ENCODE data around the gene CYP4F2. TPM values are rescaled to one million over a fixed set of nuclear protein-coding genes. Genes with fewer than 3 reads are reported as not detected.
"Not testable (repeated sequence)": the region's sequence is repeated elsewhere in the genome, so short reads cannot be mapped to it uniquely, and the experiment has no call there.

CYP4F2 gene
- total and polyA plus RNA-seq, 4 donors = 7.7 to 186 (median 85.2) TPM

DNA sequence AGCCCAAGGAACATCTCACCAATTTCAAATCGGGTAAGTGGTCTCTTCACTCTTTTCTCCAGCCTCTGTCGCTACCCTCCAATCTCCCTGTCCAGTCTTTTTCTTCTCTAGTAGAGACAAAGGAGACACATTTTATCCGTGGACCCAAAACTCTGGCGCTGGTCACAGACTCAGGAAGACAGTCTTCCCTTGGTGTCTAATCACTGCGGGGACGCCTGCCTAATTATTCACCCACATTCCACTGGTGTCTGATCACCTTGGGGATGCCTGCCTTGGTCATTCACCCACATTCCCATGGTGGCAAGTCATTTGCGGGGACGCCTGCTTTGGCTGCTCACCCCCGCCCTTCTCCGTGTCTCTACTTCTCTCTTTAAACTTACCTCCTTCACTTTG lies 68.6 kb downstream of the CYP4F2 start:
- Histone ChIP-seq H3K9me3 (ENCODE audit: control insufficient read depth in 4 of 4, low read length in 3 of 4) (no peaks in the 10 kb centered on the region), H3K27ac (ENCODE audit: low read depth in 1 of 2, low read length in 2 of 2) (no peak overlapping the region), H3K9ac (ENCODE audit: low read depth in 1 of 2, low read length in 2 of 2) (no peak overlapping the region), H3K4me3 (ENCODE audit: low read depth in 1 of 3, low read length in 3 of 3) (no peak overlapping the region), H3K36me3 (ENCODE audit: control insufficient read depth in 4 of 4, insufficient read depth in 3 of 4, low read depth in 1 of 4, low read length in 3 of 4) (no peaks in the 10 kb centered on the region), H3K4me1 (ENCODE audit: control insufficient read depth in 4 of 4, insufficient read depth in 4 of 4, low read length in 3 of 4) (no peaks in the 10 kb centered on the region), H3K27me3 (ENCODE audit: control insufficient read depth in 4 of 4, insufficient read depth in 4 of 4, low read length in 3 of 4) (no peaks in the 10 kb centered on the region)
- no peak for DNase-seq (ENCODE audit: low spot score)
- no peak for TF ChIP-seq HNF4G (IDR thresholded peaks at IDR 0.05)
- TF ChIP-seq, protein P1, sequence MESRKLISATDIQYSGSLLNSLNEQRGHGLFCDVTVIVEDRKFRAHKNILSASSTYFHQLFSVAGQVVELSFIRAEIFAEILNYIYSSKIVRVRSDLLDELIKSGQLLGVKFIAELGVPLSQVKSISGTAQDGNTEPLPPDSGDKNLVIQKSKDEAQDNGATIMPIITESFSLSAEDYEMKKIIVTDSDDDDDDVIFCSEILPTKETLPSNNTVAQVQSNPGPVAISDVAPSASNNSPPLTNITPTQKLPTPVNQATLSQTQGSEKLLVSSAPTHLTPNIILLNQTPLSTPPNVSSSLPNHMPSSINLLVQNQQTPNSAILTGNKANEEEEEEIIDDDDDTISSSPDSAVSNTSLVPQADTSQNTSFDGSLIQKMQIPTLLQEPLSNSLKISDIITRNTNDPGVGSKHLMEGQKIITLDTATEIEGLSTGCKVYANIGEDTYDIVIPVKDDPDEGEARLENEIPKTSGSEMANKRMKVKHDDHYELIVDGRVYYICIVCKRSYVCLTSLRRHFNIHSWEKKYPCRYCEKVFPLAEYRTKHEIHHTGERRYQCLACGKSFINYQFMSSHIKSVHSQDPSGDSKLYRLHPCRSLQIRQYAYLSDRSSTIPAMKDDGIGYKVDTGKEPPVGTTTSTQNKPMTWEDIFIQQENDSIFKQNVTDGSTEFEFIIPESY (IDR thresholded peaks at IDR 0.05) = no peak
- no peak for TF ChIP-seq RXRA (IDR thresholded peaks at IDR 0.05)
- no peak for TF ChIP-seq YY1 (IDR thresholded peaks at IDR 0.05)
- TF ChIP-seq, protein P2, sequence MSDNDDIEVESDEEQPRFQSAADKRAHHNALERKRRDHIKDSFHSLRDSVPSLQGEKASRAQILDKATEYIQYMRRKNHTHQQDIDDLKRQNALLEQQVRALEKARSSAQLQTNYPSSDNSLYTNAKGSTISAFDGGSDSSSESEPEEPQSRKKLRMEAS (IDR thresholded peaks at IDR 0.05) = no peak
- no peak for TF ChIP-seq RAD21 (IDR thresholded peaks at IDR 0.05)
- TF ChIP-seq NR2F2 (IDR thresholded peaks at IDR 0.05) = no peak
- TF ChIP-seq JUND (IDR thresholded peaks at IDR 0.05) = no peak
- no peak for TF ChIP-seq SP1 (IDR thresholded peaks at IDR 0.05)
- no peak for TF ChIP-seq FOXA2 (IDR thresholded peaks at IDR 0.05)
- TF ChIP-seq, protein P3, sequence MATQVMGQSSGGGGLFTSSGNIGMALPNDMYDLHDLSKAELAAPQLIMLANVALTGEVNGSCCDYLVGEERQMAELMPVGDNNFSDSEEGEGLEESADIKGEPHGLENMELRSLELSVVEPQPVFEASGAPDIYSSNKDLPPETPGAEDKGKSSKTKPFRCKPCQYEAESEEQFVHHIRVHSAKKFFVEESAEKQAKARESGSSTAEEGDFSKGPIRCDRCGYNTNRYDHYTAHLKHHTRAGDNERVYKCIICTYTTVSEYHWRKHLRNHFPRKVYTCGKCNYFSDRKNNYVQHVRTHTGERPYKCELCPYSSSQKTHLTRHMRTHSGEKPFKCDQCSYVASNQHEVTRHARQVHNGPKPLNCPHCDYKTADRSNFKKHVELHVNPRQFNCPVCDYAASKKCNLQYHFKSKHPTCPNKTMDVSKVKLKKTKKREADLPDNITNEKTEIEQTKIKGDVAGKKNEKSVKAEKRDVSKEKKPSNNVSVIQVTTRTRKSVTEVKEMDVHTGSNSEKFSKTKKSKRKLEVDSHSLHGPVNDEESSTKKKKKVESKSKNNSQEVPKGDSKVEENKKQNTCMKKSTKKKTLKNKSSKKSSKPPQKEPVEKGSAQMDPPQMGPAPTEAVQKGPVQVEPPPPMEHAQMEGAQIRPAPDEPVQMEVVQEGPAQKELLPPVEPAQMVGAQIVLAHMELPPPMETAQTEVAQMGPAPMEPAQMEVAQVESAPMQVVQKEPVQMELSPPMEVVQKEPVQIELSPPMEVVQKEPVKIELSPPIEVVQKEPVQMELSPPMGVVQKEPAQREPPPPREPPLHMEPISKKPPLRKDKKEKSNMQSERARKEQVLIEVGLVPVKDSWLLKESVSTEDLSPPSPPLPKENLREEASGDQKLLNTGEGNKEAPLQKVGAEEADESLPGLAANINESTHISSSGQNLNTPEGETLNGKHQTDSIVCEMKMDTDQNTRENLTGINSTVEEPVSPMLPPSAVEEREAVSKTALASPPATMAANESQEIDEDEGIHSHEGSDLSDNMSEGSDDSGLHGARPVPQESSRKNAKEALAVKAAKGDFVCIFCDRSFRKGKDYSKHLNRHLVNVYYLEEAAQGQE (IDR thresholded peaks at IDR 0.05) = no peak
- TF ChIP-seq, protein P4, sequence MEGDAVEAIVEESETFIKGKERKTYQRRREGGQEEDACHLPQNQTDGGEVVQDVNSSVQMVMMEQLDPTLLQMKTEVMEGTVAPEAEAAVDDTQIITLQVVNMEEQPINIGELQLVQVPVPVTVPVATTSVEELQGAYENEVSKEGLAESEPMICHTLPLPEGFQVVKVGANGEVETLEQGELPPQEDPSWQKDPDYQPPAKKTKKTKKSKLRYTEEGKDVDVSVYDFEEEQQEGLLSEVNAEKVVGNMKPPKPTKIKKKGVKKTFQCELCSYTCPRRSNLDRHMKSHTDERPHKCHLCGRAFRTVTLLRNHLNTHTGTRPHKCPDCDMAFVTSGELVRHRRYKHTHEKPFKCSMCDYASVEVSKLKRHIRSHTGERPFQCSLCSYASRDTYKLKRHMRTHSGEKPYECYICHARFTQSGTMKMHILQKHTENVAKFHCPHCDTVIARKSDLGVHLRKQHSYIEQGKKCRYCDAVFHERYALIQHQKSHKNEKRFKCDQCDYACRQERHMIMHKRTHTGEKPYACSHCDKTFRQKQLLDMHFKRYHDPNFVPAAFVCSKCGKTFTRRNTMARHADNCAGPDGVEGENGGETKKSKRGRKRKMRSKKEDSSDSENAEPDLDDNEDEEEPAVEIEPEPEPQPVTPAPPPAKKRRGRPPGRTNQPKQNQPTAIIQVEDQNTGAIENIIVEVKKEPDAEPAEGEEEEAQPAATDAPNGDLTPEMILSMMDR (IDR thresholded peaks at IDR 0.05; ENCODE audit: low read depth, low read length, missing input control) = no peak
- TF ChIP-seq TAF1 (conservative IDR thresholded peaks at IDR 0.05) = no peak
- TF ChIP-seq FOXA1 (IDR thresholded peaks at IDR 0.05) = no peak
- no peak for TF ChIP-seq EGR1 (IDR thresholded peaks at IDR 0.05; ENCODE audit: low read depth in 2 of 2)
- WGBS = 89% methylated on average over 10 of the region's 10 CpGs

GRCh38 chr19:15828611-15829305 lies 69.1 kb downstream of the CYP4F2 start:
- not testable (repeated sequence) for H3K4me3 ChIP-seq (ENCODE audit: low read depth in 1 of 3, low read length in 3 of 3); H3K4me1 ChIP-seq (ENCODE audit: control insufficient read depth in 4 of 4, insufficient read depth in 4 of 4, low read length in 3 of 4); H3K9me3 ChIP-seq (ENCODE audit: control insufficient read depth in 4 of 4, low read length in 3 of 4); H3K9ac ChIP-seq (ENCODE audit: low read depth in 1 of 2, low read length in 2 of 2); H3K36me3 ChIP-seq (ENCODE audit: control insufficient read depth in 4 of 4, insufficient read depth in 3 of 4, low read depth in 1 of 4, low read length in 3 of 4); H3K27ac ChIP-seq (ENCODE audit: low read depth in 1 of 2, low read length in 2 of 2); H3K27me3 ChIP-seq (ENCODE audit: control insufficient read depth in 4 of 4, insufficient read depth in 4 of 4, low read length in 3 of 4); DNase-seq (ENCODE audit: low spot score)
- 67% methylated on average over 13 of the region's 13 CpGs for WGBS

Measured in liver (tissue), 9 donors.